ENCODE results near the gene CMSS1. TPM values are rescaled to one million over a fixed set of nuclear protein-coding genes. Genes with fewer than 3 reads are reported as not detected.
"Not testable (repeated sequence)": the region's sequence is repeated elsewhere in the genome, so short reads cannot be mapped to it uniquely, and the experiment has no call there.

Gene CMSS1
- total RNA-seq, 2 donors from 2014 or later: 8.2 to 9.5 TPM

GRCh38 chr3:99808163-99808794 is 9.4 kb upstream of the CMSS1 start:
- peak; percentile 27 for ATAC-seq
- DNase-seq: peak in 1 of 2 donors; percentile 37
- intact Hi-C loops (cut with DNase I, micrococcal nuclease): no loop called here

GRCh38 chr3:99809565-99809964 is 8.1 kb upstream of the CMSS1 start:
- no peak for DNase-seq
- no peak for ATAC-seq
- intact Hi-C loops (cut with DNase I, micrococcal nuclease): no loop called here

GRCh38 chr3:99810403-99810802 is 7.3 kb upstream of the CMSS1 start:
- DNase-seq (no peak), ATAC-seq (no peak)
- intact Hi-C loops (cut with DNase I, micrococcal nuclease): no loop called here

GRCh38 chr3:99817047-99817436 is 620 bp upstream of the CMSS1 start:
- intact Hi-C loops (cut with DNase I, micrococcal nuclease): no loop called here
- no peak for ATAC-seq

GRCh38 chr3:99818818-99819217 is 1.2 kb downstream of the CMSS1 start:
- intact Hi-C loops (cut with DNase I, micrococcal nuclease): no loop called here

More at GRCh38 chr3:99817047-99817436, 620 bp upstream of the CMSS1 start:
- peak in 1 of 2 donors; percentile 13 for DNase-seq

GRCh38 chr3:99823723-99824711 is 6.4 kb downstream of the CMSS1 start:
- ATAC-seq (peak; percentile 22), DNase-seq (no peak)
- intact Hi-C loops (cut with DNase I, micrococcal nuclease): no loop called here

More at GRCh38 chr3:99818818-99819217, 1.2 kb downstream of the CMSS1 start:
- no peak for DNase-seq
- ATAC-seq: no peak

GRCh38 chr3:99825004-99825640 is 7.5 kb downstream of the CMSS1 start:
- ATAC-seq: no peak
- DNase-seq: no peak
- intact Hi-C loops (cut with DNase I, micrococcal nuclease): no loop called here

GRCh38 chr3:99829844-99830243 is 12.2 kb downstream of the CMSS1 start:
- no peak for ATAC-seq
- intact Hi-C loops (cut with DNase I, micrococcal nuclease): loop anchor here in 1 of 2 donors (10.0 kb wide), 1 partner anchor 425 kb away; no protein-coding TSS in a partner anchor
- no peak for DNase-seq

GRCh38 chr3:99833617-99834205 is 16.0 kb downstream of the CMSS1 start:
- ATAC-seq (no peak), DNase-seq (no peak)
- intact Hi-C loops (cut with DNase I, micrococcal nuclease): loop anchor here in 1 of 2 donors (10.0 kb wide), 1 partner anchor 421 kb away; no protein-coding TSS in a partner anchor

- no peak for ATAC-seq
- DNase-seq: no peak
- intact Hi-C loops (cut with DNase I, micrococcal nuclease): loop anchor here in 1 of 2 donors (10.0 kb wide), 1 partner anchor 420 kb away; no protein-coding TSS in a partner anchor
Observed at GRCh38 chr3:99834211-99834957, 16.7 kb downstream of the CMSS1 start.

GRCh38 chr3:99836681-99837080 is 19.0 kb downstream of the CMSS1 start:
- intact Hi-C loops (cut with DNase I, micrococcal nuclease): loop anchor here (5.0 to 10.0 kb wide), 2 partner anchors 416 to 418 kb away; no protein-coding TSS in a partner anchor

GRCh38 chr3:99837715-99838114 is 20.1 kb downstream of the CMSS1 start:
- ATAC-seq (peak; percentile 92), DNase-seq (no peak)
- intact Hi-C loops (cut with DNase I, micrococcal nuclease): loop anchor here (5.0 to 10.0 kb wide), 2 partner anchors 415 to 417 kb away; no protein-coding TSS in a partner anchor

More at GRCh38 chr3:99836681-99837080, 19.0 kb downstream of the CMSS1 start:
- ATAC-seq (peak; percentile 79), DNase-seq (peak in 1 of 2 donors; percentile 33)

- DNase-seq (no peak), ATAC-seq (no peak)
- intact Hi-C loops (cut with DNase I, micrococcal nuclease): loop anchor here (5.0 to 10.0 kb wide), 2 partner anchors 414 to 416 kb away; no protein-coding TSS in a partner anchor
Observed at GRCh38 chr3:99838755-99839154, 21.1 kb downstream of the CMSS1 start.

- intact Hi-C loops (cut with DNase I, micrococcal nuclease): loop anchor here (5.0 to 10.0 kb wide), 3 partner anchors 205 to 415 kb away; no protein-coding TSS in a partner anchor
- ATAC-seq (no peak), DNase-seq (no peak)
Observed at GRCh38 chr3:99839613-99840012, 22.0 kb downstream of the CMSS1 start.

GRCh38 chr3:99841949-99842348 is 24.3 kb downstream of the CMSS1 start:
- intact Hi-C loops (cut with DNase I, micrococcal nuclease): loop anchor here in 1 of 2 donors (10.0 kb wide), 1 partner anchor 203 kb away; no protein-coding TSS in a partner anchor
- ATAC-seq, DNase-seq: not testable (repeated sequence)

GRCh38 chr3:99842826-99843589 is 25.3 kb downstream of the CMSS1 start:
- intact Hi-C loops (cut with DNase I, micrococcal nuclease): loop anchor here in 1 of 2 donors (10.0 kb wide), 1 partner anchor 202 kb away; no protein-coding TSS in a partner anchor
- no peak for DNase-seq

More at GRCh38 chr3:99842826-99843589, 25.3 kb downstream of the CMSS1 start:
- peak; percentile 91 for ATAC-seq

Data from left colon (tissue), 2 donors.